CD4-positive, alpha-beta T cell (primary cell): Measurements from ENCODE around the gene GNG3. TPM values are rescaled to one million over a fixed set of nuclear protein-coding genes. Genes with fewer than 3 reads are reported as not detected.
A peak's percentile ranks its signal among the peaks of the same experiment; 100 is the strongest.

Experiments
- ATAC-seq: fragments of 200-7000 bp; cut with Tn5 transposase; one replicate; pipeline ENCODE4 v1.10.0; 2022; ENCODE audit warnings: mild to moderate bottlenecking; ENCODE audit not compliant: poor library complexity
- CTCF ChIA-PET: fragments of 350-600 bp; sonication (Branson Sonifier 250); formaldehyde crosslinking; loops from one replicate; lab custom pipeline; 2021; ENCODE audit warnings: antibody characterized with exemption, inconsistent platforms; lab: Charles Lee
- POLR2A ChIA-PET: fragments of 350-600 bp; sonication (Branson Sonifier 250); formaldehyde crosslinking; loops from one replicate; lab custom pipeline; 2021; ENCODE audit warnings: antibody characterized with exemption, inconsistent platforms; lab: Charles Lee
- DNase-seq, 14 experiments: peaks; one replicate each; pipeline ENCODE4 v3.0.0-alpha.2; 2013 to 2020; ENCODE audit warnings: mixed read lengths in 2 of 14
- H3K27ac ChIP-seq, 2 donors: one replicate each; pipeline versions ENCODE4 v1.5.1 to v1.7.0; 2013; ENCODE audit warnings: low read length in 2 of 2, low read depth in 1 of 2, mild to moderate bottlenecking in 1 of 2
- H3K27me3 ChIP-seq, 2 experiments: 1 replicate in 1 of 2; 2 replicates in 1 of 2; pipeline versions ENCODE4 v1.6.1 to v1.7.0; 2013; ENCODE audit warnings: low read length in 2 of 2, control low read depth in 1 of 2, mild to moderate bottlenecking in 1 of 2, moderate library complexity in 1 of 2; ENCODE audit not compliant: insufficient read depth in 2 of 2, control insufficient read depth in 1 of 2
- H3K36me3 ChIP-seq: one replicate; pipeline ENCODE4 v1.6.1; 2013; ENCODE audit warnings: low read length, control low read depth; ENCODE audit not compliant: insufficient read depth
- H3K4me1 ChIP-seq: one replicate; pipeline ENCODE4 v1.6.1; 2013; ENCODE audit warnings: low read length, control low read depth; ENCODE audit not compliant: insufficient read depth
- H3K4me3 ChIP-seq: one replicate; pipeline ENCODE4 v1.5.1; 2013; ENCODE audit warnings: mild to moderate bottlenecking, low read length, moderate library complexity
- H3K9me3 ChIP-seq, 2 experiments: 1 replicate in 1 of 2; 2 replicates in 1 of 2; pipeline versions ENCODE4 v1.6.1 to v1.7.0; 2013; ENCODE audit warnings: low read length in 2 of 2, mild to moderate bottlenecking in 2 of 2, control low read depth in 1 of 2, moderate library complexity in 1 of 2; ENCODE audit not compliant: control insufficient read depth in 1 of 2, insufficient read depth in 1 of 2
- H3K27ac Mint-ChIP-seq: one replicate; pipeline ENCODE4 v1.8.0; 2020; ENCODE audit warnings: mixed read lengths
- H3K27me3 Mint-ChIP-seq: one replicate; pipeline ENCODE4 v1.8.0; 2021; ENCODE audit warnings: mixed read lengths
- H3K36me3 Mint-ChIP-seq: one replicate; pipeline ENCODE4 v1.8.0; 2021; ENCODE audit warnings: low read depth, mixed read lengths
- H3K4me1 Mint-ChIP-seq: one replicate; pipeline ENCODE4 v1.8.0; 2021; ENCODE audit warnings: low read depth, mixed read lengths
- H3K4me3 Mint-ChIP-seq: one replicate; pipeline ENCODE4 v1.8.0; 2020; ENCODE audit warnings: mild to moderate bottlenecking, mixed read lengths
- H3K9me3 Mint-ChIP-seq: one replicate; pipeline ENCODE4 v1.8.0; 2020; ENCODE audit warnings: mixed read lengths
- intact Hi-C, 2 experiments: fragments of 100-400 bp; cut with DNase I in 1 of 2; cut with micrococcal nuclease in 1 of 2; formaldehyde crosslinking; loops; one replicate each; pipeline versions ENCODE4 v1.15.1 to v1.9.0; 2023 to 2025; cut with DNase I, micrococcal nuclease
- total RNA-seq, 174 experiments: library from RNA in 2 of 174; stranded (reverse) in 2 of 174; gene quantifications; one replicate each; pipeline ENCODE4 v1.2.3 and lab custom pipeline; 2021 to 2026
- TF ChIP-seq, protein P1 (sequence below): fragments of 200-600 bp; IDR thresholded peaks from one replicate; pipeline ENCODE4 v1.8.0; 2022; ENCODE audit warnings: antibody characterized with exemption, mild to moderate bottlenecking

The GNG3 gene
- total RNA-seq, 2 experiments from 2014 or later, result not detected

GRCh38 chr11:62665599-62666258 lies 41.7 kb upstream of the GNG3 start:
- Mint-ChIP-seq H3K27me3 (no peaks in the 10 kb centered on the region), H3K4me3 (peak overlapping the region; percentile 99), H3K4me1 (peaks cover 36% of the 10 kb centered on the region), H3K27ac (peak overlapping the region; percentile 96), H3K36me3 (peaks cover 39% of the 10 kb centered on the region), H3K9me3 (no peaks in the 10 kb centered on the region)
- H3K4me3 ChIP-seq, result peak overlapping the region; percentile 73
- H3K27ac ChIP-seq, result peak overlapping the region; percentile 80 to 88
- no peaks in the 10 kb centered on the region for H3K27me3 ChIP-seq
- ATAC-seq, result peak; percentile 28
- intact Hi-C loops, result loop anchor here (1.0 to 10.0 kb wide), 3 partner anchors 12 to 871 kb away; partner anchors contain the start of genes INTS5 (in 2 of the 2), FEN1 (in 1 of the 2) and TMEM258 (in 1 of the 2)
- peaks cover 54% of the 10 kb centered on the region for H3K4me1 ChIP-seq
- peaks cover 21% of the 10 kb centered on the region for H3K36me3 ChIP-seq
- DNase-seq, result peak; percentile 31 to 79 (median 52)
- TF ChIP-seq, protein P1, sequence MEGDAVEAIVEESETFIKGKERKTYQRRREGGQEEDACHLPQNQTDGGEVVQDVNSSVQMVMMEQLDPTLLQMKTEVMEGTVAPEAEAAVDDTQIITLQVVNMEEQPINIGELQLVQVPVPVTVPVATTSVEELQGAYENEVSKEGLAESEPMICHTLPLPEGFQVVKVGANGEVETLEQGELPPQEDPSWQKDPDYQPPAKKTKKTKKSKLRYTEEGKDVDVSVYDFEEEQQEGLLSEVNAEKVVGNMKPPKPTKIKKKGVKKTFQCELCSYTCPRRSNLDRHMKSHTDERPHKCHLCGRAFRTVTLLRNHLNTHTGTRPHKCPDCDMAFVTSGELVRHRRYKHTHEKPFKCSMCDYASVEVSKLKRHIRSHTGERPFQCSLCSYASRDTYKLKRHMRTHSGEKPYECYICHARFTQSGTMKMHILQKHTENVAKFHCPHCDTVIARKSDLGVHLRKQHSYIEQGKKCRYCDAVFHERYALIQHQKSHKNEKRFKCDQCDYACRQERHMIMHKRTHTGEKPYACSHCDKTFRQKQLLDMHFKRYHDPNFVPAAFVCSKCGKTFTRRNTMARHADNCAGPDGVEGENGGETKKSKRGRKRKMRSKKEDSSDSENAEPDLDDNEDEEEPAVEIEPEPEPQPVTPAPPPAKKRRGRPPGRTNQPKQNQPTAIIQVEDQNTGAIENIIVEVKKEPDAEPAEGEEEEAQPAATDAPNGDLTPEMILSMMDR, result no peak
- ChIA-PET CTCF (interaction anchor here (0.8 to 1.9 kb wide), 10 partner anchors 8 to 241 kb away, joined by 3 to 7 read pairs (median 4); partner anchors contain the start of genes B3GAT3, GANAB, INTS5 and TUT1), POLR2A (interaction anchor here (0.6 to 5.3 kb wide), 43 partner anchors 10 to 241 kb away, joined by 3 to 170 read pairs (median 7); partner anchors contain the start of genes B3GAT3, BSCL2, EEF1G and EML3)
- no peaks in the 10 kb centered on the region for H3K9me3 ChIP-seq

- CTCF ChIA-PET, result interaction anchor here (1.3 to 1.9 kb wide), 3 partner anchors 14 to 242 kb away, joined by 4 to 7 read pairs (median 6); no protein-coding TSS in a partner anchor
- H3K4me1 ChIP-seq, result peaks cover 60% of the 10 kb centered on the region
- H3K27ac ChIP-seq, result peak overlapping the region; percentile 80 to 88
- DNase-seq (no peak), ATAC-seq (no peak)
- Mint-ChIP-seq H3K4me1 (peaks cover 43% of the 10 kb centered on the region), H3K9me3 (no peaks in the 10 kb centered on the region), H3K36me3 (peaks cover 43% of the 10 kb centered on the region), H3K27ac (peak overlapping the region; percentile 96), H3K27me3 (no peaks in the 10 kb centered on the region), H3K4me3 (peak overlapping the region; percentile 99)
- TF ChIP-seq, protein P1, result no peak
- H3K9me3 ChIP-seq, result no peaks in the 10 kb centered on the region
- peak overlapping the region; percentile 73 for H3K4me3 ChIP-seq
- POLR2A ChIA-PET, result interaction anchor here (0.8 to 5.3 kb wide), 17 partner anchors 9 to 174 kb away, joined by 3 to 170 read pairs (median 40); partner anchors contain the start of genes B3GAT3, BSCL2, GANAB and GNG3
- no peaks in the 10 kb centered on the region for H3K27me3 ChIP-seq
- peaks cover 21% of the 10 kb centered on the region for H3K36me3 ChIP-seq
- intact Hi-C loops, result loop anchor here in 1 of 2 experiments (1.0 to 10.0 kb wide), 2 partner anchors 19 to 872 kb away; partner anchors contain the start of genes FEN1 and TMEM258
These were observed 41.1 kb upstream of the GNG3 start for GRCh38 chr11:62666259-62666926.

DNA sequence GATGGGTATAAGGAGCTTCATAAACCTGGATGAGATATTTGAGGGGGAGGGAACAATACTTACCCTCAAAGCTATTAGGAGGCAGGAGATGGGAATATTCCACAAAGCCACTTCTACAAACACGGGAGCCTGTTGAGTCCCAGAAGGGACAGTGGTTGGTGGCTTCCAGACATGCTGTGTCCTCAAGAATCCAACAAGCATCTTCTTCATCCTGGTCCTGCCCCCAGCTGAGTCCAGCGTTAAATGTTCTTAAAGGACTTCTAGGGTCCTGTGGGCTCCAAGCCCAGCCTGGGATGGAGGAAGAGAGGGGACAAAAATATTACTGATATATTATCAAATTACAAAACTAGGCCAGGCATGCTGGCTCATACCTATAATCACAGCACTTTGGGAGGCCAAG lies 40.0 kb upstream of the GNG3 start:
- H3K27ac Mint-ChIP-seq, result peak overlapping the region; percentile 96
- peak overlapping the region; percentile 99 for H3K4me3 Mint-ChIP-seq

More for the DNA sequence above, 40.0 kb upstream of the GNG3 start:
- H3K27ac ChIP-seq, result peak overlapping the region in 1 of 2 donors; percentile 35
- peaks cover 17% of the 10 kb centered on the region for H3K36me3 ChIP-seq
- H3K27me3 ChIP-seq, result no peaks in the 10 kb centered on the region
- ChIA-PET POLR2A (interaction anchor here (0.8 to 5.3 kb wide), 10 partner anchors 10 to 173 kb away, joined by 3 to 170 read pairs (median 10); partner anchors contain the start of genes EEF1G, GANAB, HNRNPUL2 and INTS5), CTCF (interaction anchor here (1.4 kb wide), 1 partner anchor 13 kb away, joined by 3 read pairs; no protein-coding TSS in a partner anchor)
- H3K36me3 Mint-ChIP-seq, result peaks cover 49% of the 10 kb centered on the region
- H3K27me3 Mint-ChIP-seq, result no peaks in the 10 kb centered on the region
- peaks cover 53% of the 10 kb centered on the region for H3K4me1 Mint-ChIP-seq
- DNase-seq, result no peak
- no peak for ATAC-seq
- H3K4me1 ChIP-seq, result peaks cover 66% of the 10 kb centered on the region
- no peaks in the 10 kb centered on the region for H3K9me3 ChIP-seq
- H3K9me3 Mint-ChIP-seq, result no peaks in the 10 kb centered on the region
- H3K4me3 ChIP-seq, result no peak overlapping the region
- TF ChIP-seq, protein P1, result no peak
- intact Hi-C loops, result loop anchor here in 1 of 2 experiments (10.0 kb wide), 1 partner anchor 873 kb away; the partner anchor contains the start of genes FEN1 and TMEM258
